Dendritic cell treated with granulocyte-macrophage colony-stimulating factor and Interleukin-4, amounts not matched to agents 40 ng/mL and 50 ng/mL, for 4 days (primary cell): ENCODE results near the gene DYNC1I2.

Experiments used
- H3K27ac Mint-ChIP-seq: one replicate; pipeline ENCODE4 v1.8.0; 2022; ENCODE audit warnings: mild to moderate bottlenecking, mixed read lengths
- H3K27me3 Mint-ChIP-seq: one replicate; pipeline ENCODE4 v1.8.0; 2022; ENCODE audit warnings: mild to moderate bottlenecking, mixed read lengths
- H3K36me3 Mint-ChIP-seq: one replicate; pipeline ENCODE4 v1.8.0; 2022; ENCODE audit warnings: low read depth, mixed read lengths
- H3K4me1 Mint-ChIP-seq: one replicate; pipeline ENCODE4 v1.8.0; 2022; ENCODE audit warnings: low read depth, mixed read lengths
- H3K4me3 Mint-ChIP-seq: one replicate; pipeline ENCODE4 v1.8.0; 2022; ENCODE audit warnings: mild to moderate bottlenecking, moderate library complexity, mixed read lengths
- H3K9me3 Mint-ChIP-seq: one replicate; pipeline ENCODE4 v1.8.0; 2022; ENCODE audit warnings: mixed read lengths
- intact Hi-C: fragments of 100-400 bp; cut with micrococcal nuclease; formaldehyde crosslinking; loops from one replicate; pipeline ENCODE4 v1.15.0; 2022

DYNC1I2 gene

GRCh38 chr2:171702781-171703556, 15.7 kb downstream of the DYNC1I2 start:
- Mint-ChIP-seq H3K36me3 (peaks cover 50% of the 10 kb centered on the region), H3K4me1 (peaks cover 9% of the 10 kb centered on the region), H3K9me3 (no peaks in the 10 kb centered on the region), H3K27me3 (no peaks in the 10 kb centered on the region), H3K27ac (no peak overlapping the region), H3K4me3 (no peak overlapping the region)
- intact Hi-C loops, result loop anchor here (5.0 to 10.0 kb wide), 2 partner anchors 128 to 764 kb away; no protein-coding TSS in a partner anchor

GRCh38 chr2:171703574-171704347, 16.5 kb downstream of the DYNC1I2 start:
- H3K27ac Mint-ChIP-seq, result no peak overlapping the region
- H3K36me3 Mint-ChIP-seq, result peaks cover 46% of the 10 kb centered on the region
- H3K9me3 Mint-ChIP-seq, result no peaks in the 10 kb centered on the region
- no peak overlapping the region for H3K4me3 Mint-ChIP-seq
- intact Hi-C loops, result loop anchor here (5.0 to 10.0 kb wide), 2 partner anchors 129 to 764 kb away; no protein-coding TSS in a partner anchor
- H3K27me3 Mint-ChIP-seq, result no peaks in the 10 kb centered on the region
- peaks cover 9% of the 10 kb centered on the region for H3K4me1 Mint-ChIP-seq

- intact Hi-C loops, result loop anchor here (2.0 to 10.0 kb wide), 3 partner anchors 131 to 421 kb away; partner anchors contain the start of gene DLX2
- peaks cover 17% of the 10 kb centered on the region for H3K4me1 Mint-ChIP-seq
- H3K27ac Mint-ChIP-seq, result no peak overlapping the region
- no peak overlapping the region for H3K4me3 Mint-ChIP-seq
- H3K27me3 Mint-ChIP-seq, result no peaks in the 10 kb centered on the region
- H3K36me3 Mint-ChIP-seq, result peaks cover 36% of the 10 kb centered on the region
- H3K9me3 Mint-ChIP-seq, result no peaks in the 10 kb centered on the region
Measured at GRCh38 chr2:171706152-171706803, 19.0 kb downstream of the DYNC1I2 start.

- Mint-ChIP-seq H3K4me1 (peaks cover 17% of the 10 kb centered on the region), H3K27ac (no peak overlapping the region), H3K4me3 (no peak overlapping the region), H3K9me3 (no peaks in the 10 kb centered on the region), H3K27me3 (no peaks in the 10 kb centered on the region), H3K36me3 (peaks cover 27% of the 10 kb centered on the region)
- intact Hi-C loops, result loop anchor here (2.0 to 10.0 kb wide), 3 partner anchors 133 to 420 kb away; partner anchors contain the start of gene DLX2
Measured at GRCh38 chr2:171707752-171708151, 20.5 kb downstream of the DYNC1I2 start.

GRCh38 chr2:171709011-171709685, 21.9 kb downstream of the DYNC1I2 start:
- H3K36me3 Mint-ChIP-seq, result peaks cover 26% of the 10 kb centered on the region
- no peaks in the 10 kb centered on the region for H3K9me3 Mint-ChIP-seq
- peaks cover 14% of the 10 kb centered on the region for H3K4me1 Mint-ChIP-seq
- H3K27me3 Mint-ChIP-seq, result no peaks in the 10 kb centered on the region
- intact Hi-C loops, result loop anchor here (5.0 to 10.0 kb wide), 2 partner anchors 134 to 418 kb away; no protein-coding TSS in a partner anchor
- H3K4me3 Mint-ChIP-seq, result no peak overlapping the region
- H3K27ac Mint-ChIP-seq, result no peak overlapping the region

- no peak overlapping the region for H3K27ac Mint-ChIP-seq
- H3K4me1 Mint-ChIP-seq, result peaks cover 14% of the 10 kb centered on the region
- H3K27me3 Mint-ChIP-seq, result no peaks in the 10 kb centered on the region
- peaks cover 34% of the 10 kb centered on the region for H3K36me3 Mint-ChIP-seq
- H3K9me3 Mint-ChIP-seq, result no peaks in the 10 kb centered on the region
- intact Hi-C loops, result no loop called here
- no peak overlapping the region for H3K4me3 Mint-ChIP-seq
Measured at GRCh38 chr2:171711351-171711750, 24.1 kb downstream of the DYNC1I2 start.

- H3K4me1 Mint-ChIP-seq, result peaks cover 14% of the 10 kb centered on the region
- no peak overlapping the region for H3K27ac Mint-ChIP-seq
- H3K36me3 Mint-ChIP-seq, result peaks cover 37% of the 10 kb centered on the region
- H3K9me3 Mint-ChIP-seq, result no peaks in the 10 kb centered on the region
- no peak overlapping the region for H3K4me3 Mint-ChIP-seq
- intact Hi-C loops, result no loop called here
- H3K27me3 Mint-ChIP-seq, result no peaks in the 10 kb centered on the region
Measured at GRCh38 chr2:171712051-171712450, 24.8 kb downstream of the DYNC1I2 start.

- intact Hi-C loops, result no loop called here
- Mint-ChIP-seq H3K9me3 (no peaks in the 10 kb centered on the region), H3K36me3 (peaks cover 60% of the 10 kb centered on the region), H3K27me3 (no peaks in the 10 kb centered on the region), H3K27ac (no peak overlapping the region), H3K4me3 (no peak overlapping the region), H3K4me1 (peaks cover under 1% of the 10 kb centered on the region)
Measured at GRCh38 chr2:171718720-171719119, 31.5 kb downstream of the DYNC1I2 start.

GRCh38 chr2:171719660-171720059, 32.4 kb downstream of the DYNC1I2 start:
- no peak overlapping the region for H3K4me3 Mint-ChIP-seq
- H3K27me3 Mint-ChIP-seq, result no peaks in the 10 kb centered on the region
- H3K4me1 Mint-ChIP-seq, result no peaks in the 10 kb centered on the region
- peaks cover 68% of the 10 kb centered on the region for H3K36me3 Mint-ChIP-seq
- intact Hi-C loops, result no loop called here
- H3K9me3 Mint-ChIP-seq, result no peaks in the 10 kb centered on the region
- H3K27ac Mint-ChIP-seq, result no peak overlapping the region

GRCh38 chr2:171723716-171724683, 36.7 kb downstream of the DYNC1I2 start:
- H3K9me3 Mint-ChIP-seq, result no peaks in the 10 kb centered on the region
- intact Hi-C loops, result no loop called here
- no peak overlapping the region for H3K4me3 Mint-ChIP-seq
- H3K36me3 Mint-ChIP-seq, result peaks cover 70% of the 10 kb centered on the region
- peak overlapping the region; percentile 52 for H3K27ac Mint-ChIP-seq
- no peaks in the 10 kb centered on the region for H3K27me3 Mint-ChIP-seq
- H3K4me1 Mint-ChIP-seq, result no peaks in the 10 kb centered on the region

- peaks cover 77% of the 10 kb centered on the region for H3K36me3 Mint-ChIP-seq
Measured at GRCh38 chr2:171726847-171727450, 39.7 kb downstream of the DYNC1I2 start.

More at GRCh38 chr2:171726847-171727450, 39.7 kb downstream of the DYNC1I2 start:
- Mint-ChIP-seq H3K27me3 (no peaks in the 10 kb centered on the region), H3K27ac (no peak overlapping the region), H3K4me1 (no peaks in the 10 kb centered on the region), H3K4me3 (no peak overlapping the region), H3K9me3 (no peaks in the 10 kb centered on the region)
- intact Hi-C loops, result no loop called here
